CD4-positive, alpha-beta T cell treated with Interleukin-17A for 4 hours (primary cell): ENCODE data around the gene MYO5C.

ENCODE experiments used
- DNase-seq: peaks from one replicate; pipeline ENCODE4 v3.0.0-alpha.2; 2020; ENCODE audit warnings: mixed read lengths

MYO5C gene, protein sequence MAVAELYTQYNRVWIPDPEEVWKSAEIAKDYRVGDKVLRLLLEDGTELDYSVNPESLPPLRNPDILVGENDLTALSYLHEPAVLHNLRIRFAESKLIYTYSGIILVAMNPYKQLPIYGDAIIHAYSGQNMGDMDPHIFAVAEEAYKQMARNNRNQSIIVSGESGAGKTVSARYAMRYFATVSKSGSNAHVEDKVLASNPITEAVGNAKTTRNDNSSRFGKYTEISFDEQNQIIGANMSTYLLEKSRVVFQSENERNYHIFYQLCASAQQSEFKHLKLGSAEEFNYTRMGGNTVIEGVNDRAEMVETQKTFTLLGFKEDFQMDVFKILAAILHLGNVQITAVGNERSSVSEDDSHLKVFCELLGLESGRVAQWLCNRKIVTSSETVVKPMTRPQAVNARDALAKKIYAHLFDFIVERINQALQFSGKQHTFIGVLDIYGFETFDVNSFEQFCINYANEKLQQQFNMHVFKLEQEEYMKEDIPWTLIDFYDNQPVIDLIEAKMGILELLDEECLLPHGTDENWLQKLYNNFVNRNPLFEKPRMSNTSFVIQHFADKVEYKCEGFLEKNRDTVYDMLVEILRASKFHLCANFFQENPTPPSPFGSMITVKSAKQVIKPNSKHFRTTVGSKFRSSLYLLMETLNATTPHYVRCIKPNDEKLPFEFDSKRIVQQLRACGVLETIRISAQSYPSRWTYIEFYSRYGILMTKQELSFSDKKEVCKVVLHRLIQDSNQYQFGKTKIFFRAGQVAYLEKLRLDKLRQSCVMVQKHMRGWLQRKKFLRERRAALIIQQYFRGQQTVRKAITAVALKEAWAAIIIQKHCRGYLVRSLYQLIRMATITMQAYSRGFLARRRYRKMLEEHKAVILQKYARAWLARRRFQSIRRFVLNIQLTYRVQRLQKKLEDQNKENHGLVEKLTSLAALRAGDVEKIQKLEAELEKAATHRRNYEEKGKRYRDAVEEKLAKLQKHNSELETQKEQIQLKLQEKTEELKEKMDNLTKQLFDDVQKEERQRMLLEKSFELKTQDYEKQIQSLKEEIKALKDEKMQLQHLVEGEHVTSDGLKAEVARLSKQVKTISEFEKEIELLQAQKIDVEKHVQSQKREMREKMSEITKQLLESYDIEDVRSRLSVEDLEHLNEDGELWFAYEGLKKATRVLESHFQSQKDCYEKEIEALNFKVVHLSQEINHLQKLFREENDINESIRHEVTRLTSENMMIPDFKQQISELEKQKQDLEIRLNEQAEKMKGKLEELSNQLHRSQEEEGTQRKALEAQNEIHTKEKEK (N-terminal part only)

GRCh38 chr15:52295421-52296001 lies at the start of gene MYO5C:
MYO5C (minus strand) TSS chr15:52295804; CDS start chr15:52295636, 168 bp downstream.
- no peak for DNase-seq

- DNase-seq = no peak
Observed at GRCh38 chr15:52344592-52344991, 49.0 kb upstream of the MYO5C start.

DNA sequence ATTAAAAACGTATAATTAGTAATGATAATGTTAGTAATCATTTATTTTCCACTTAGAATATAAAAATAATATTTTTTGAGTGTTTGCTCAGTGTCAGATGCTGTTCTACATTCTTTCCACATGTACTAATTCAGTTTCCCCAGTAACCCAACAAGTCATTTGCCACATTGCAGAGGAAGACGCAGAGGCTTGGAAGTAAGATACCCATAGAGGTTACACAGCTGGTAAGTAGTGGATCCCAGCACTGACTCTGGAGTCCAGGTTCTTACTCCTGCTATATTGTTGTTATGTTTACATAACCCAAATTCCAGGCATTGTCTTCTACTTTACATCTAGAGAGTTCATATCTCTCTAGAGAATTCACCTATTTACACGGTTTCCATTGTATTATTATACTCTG lies 48.2 kb upstream of the MYO5C start:
- no peak for DNase-seq

- DNase-seq = no peak
Observed at GRCh38 chr15:52340093-52340492, 44.5 kb upstream of the MYO5C start.

DNA sequence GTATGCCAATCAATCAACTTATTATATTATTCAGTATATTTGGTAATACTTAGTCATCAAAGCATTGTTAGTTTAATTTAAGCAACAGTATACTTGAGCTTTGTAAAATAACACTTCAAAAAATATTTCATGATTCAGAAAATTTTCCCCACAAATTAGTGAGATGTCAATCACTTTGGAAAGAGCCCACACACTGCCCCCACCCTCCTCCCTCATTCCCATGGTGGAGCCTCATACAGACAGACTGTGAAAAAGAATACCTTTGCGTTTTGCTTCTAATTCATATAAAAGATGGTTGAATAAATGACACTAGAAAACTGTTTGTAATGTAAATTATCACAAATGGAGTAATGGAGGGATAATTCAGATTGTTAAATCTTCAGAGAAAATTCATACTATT lies 43.3 kb upstream of the MYO5C start:
- DNase-seq = no peak

- no peak for DNase-seq
Observed at GRCh38 chr15:52338058-52338457, 42.5 kb upstream of the MYO5C start.

DNA sequence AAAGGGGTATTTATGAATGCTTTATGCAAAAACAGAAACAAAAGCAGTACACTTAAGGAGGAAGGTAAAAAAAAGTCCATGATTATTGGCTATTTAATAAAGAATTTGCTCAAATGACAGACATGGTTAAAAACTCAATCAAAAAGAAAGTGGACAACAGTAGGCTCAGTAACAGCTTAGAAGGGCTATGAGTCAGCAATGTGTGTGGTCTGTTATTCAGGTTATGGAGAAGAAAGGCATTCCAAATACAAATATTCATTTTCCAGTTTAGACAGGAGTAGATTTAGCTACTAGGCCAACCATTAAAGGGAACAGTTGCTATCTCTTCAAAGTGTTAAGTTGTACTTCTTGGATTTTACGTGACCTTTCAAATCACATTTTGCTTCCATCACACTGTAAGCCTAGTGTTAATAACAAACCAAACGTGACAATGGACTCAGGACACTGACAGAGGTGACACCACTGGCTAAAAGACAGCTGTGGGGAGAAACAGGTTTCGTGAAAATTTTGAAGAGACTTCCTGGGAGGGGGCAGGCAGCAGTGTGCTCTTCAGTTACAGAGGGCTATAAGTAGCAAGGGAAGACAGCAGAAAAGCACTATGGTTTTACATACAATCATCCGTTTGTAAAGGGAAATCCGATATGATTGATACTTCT lies 41.7 kb upstream of the MYO5C start:
- no peak for DNase-seq

GRCh38 chr15:52336529-52336928 lies 40.9 kb upstream of the MYO5C start:
- DNase-seq = no peak

DNA sequence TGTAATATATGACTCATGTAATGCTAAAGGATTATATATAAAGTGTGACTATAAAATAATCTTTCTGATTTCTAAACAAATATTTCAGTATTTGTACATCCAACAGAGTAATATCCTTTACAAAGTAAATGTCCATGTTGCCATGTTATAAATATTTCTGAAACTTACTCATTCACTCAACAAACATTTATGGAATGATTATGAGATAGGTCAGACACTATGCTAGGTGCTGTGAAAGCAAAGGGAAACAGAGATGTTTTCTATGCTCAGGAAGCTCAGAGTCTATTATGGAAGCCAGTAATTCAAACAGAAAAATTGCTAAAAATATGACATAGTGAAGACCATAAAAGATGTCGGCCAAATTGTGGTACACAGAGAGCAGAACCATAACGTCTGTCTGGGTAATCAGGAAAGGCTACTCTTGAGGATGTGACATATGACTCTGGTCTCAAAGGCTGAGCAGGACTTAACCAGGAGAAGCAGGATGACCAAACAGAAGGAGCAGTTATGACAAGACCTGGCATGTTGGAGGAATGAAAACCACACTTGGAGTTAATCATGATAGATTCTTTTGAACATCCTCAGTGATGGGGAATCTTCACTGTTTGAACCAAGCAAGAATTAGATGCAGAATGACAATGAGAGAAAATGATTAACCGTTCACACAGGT lies 39.0 kb upstream of the MYO5C start:
- DNase-seq = no peak

- peak; percentile 64 for DNase-seq
Observed at GRCh38 chr15:52331490-52332240, 36.1 kb upstream of the MYO5C start.

GRCh38 chr15:52329987-52330386 lies 34.4 kb upstream of the MYO5C start:
- DNase-seq = no peak

- no peak for DNase-seq
Observed at GRCh38 chr15:52329150-52329549, 33.5 kb upstream of the MYO5C start.

DNA sequence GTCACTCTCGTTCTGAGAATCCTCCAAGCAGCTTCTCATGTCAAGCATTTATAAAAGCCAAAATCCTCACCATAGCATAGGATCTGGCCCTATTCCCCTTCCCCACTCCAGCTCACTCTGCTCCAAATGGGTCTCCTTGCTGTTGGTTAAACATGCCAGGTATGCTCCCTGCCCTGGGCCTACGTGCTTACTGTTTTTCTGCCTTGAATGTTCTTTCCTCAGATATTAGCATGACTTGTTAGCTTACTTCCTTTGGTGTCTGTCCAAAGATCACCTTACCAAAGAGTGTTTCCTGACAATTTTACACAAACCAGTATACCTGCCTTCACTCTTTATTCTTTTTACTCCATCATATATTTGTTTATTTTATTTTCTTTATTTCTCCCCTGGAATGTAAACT lies 33.1 kb upstream of the MYO5C start:
- DNase-seq = no peak

- no peak for DNase-seq
Observed at GRCh38 chr15:52326756-52327155, 31.2 kb upstream of the MYO5C start.

DNA sequence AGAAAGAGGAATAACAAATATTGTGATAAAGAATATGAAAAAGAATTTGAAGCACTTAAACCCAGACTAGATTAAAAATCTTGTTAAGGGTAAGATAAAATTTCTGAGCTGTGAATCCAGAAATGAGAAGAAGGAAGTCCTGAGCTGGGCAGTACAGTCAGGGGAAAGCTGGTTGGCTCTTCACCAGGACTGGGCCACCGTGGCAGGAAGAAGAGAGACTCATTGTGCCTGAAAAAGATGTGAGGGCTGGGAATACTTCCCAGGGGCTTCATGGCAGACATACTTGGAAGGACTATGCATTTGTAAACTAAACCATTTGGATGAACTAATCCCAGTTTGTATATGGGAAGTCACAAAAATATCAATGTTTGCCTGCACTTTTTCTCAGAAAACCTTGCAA lies 28.5 kb upstream of the MYO5C start:
- DNase-seq = no peak

DNA sequence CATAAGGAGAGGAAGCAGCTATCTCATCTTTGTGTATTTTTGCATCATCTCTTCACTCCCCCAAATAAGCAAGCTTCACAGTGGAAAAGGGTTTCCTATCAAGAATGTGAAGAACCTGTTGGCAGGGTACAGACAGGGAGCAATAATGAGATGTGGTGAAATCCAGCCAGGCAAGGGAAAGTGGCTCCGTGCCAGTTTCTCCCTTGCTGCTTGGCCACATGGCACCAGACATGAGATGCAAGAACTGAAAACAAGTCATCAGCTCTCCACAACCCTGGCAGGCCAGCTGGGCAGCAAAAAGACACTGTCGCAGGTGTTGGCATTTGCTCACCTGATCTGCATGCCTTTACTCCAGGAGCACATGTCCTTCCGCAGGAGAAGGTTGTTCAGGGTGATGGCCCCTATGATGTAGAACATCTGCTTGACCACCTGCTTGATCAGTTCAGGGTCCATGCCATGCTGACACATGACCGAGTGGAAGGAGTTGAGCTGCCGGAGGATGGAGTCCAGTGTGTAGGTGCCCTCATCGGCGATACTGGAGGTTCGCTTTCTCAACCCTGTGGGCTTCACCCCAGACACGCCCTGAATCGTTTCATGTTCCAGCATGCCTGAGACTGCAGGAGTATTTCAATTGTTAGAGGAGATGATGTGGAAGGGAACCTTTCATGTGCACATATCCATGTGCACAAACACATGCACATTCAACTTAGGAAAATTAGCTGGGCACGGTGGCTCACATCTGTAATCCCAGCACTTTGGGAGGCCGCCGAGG lies 23.3 kb upstream of the MYO5C start:
- DNase-seq = no peak

DNA sequence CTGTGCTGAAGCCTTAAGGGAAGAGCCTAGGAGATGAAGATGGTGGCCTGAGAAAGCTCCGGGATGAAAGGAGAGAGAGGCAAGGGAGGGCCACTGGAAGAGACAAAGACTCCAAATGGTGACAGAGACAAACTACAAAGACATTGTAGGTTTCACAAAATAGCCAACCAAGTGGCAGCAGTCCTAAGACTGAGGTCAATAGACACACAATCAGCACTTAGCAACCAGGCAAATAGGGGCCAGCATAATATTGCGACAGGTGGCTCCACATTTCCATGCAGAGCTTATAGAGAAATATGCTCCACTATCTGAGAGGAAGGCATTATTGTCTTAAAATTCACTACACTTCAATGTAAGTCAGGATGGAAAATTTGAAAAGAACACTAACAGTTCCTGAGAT lies 22.1 kb upstream of the MYO5C start:
- no peak for DNase-seq

DNA sequence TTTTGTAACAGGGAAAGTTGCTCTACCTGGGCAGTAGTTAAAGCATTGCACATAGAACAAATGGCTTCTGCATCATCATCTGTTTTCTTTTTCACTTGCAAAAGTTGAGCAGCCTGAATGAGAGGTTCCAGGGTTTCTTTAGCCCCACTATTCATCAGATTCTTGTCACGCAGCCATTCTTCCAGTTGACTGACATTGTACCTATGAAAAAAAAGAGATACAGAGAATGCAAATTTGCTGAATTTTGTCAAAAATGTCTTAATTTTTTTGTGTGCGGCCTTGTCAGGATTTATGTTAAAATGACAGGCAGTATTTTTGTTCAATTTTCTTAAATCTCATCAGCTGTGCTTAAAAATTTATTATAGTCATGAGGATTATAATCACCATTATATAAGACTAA lies 21.4 kb upstream of the MYO5C start:
- DNase-seq = no peak

- DNase-seq = no peak
Observed at GRCh38 chr15:52309154-52309548, 13.5 kb upstream of the MYO5C start.
